MCF 10A (cell line): ENCODE results near the gene ELL. TPM values are rescaled to one million over a fixed set of nuclear protein-coding genes. Genes with fewer than 3 reads are reported as not detected.
"Not testable (repeated sequence)": the region's sequence is repeated elsewhere in the genome, so short reads cannot be mapped to it uniquely, and the experiment has no call there.

Experiments used
- BruUV-seq: library from RNA; stranded (reverse); fragments of 400-500 nt; replicated peaks from 2 replicates; lab custom pipeline; 2021; lab: Mats Ljungman, UMichigan
- CTCF ChIA-PET: fragments of 300-600 bp; sonication (Branson Sonifier 250); formaldehyde crosslinking; extraction: SDS; loops from one replicate; lab custom pipeline; 2021; ENCODE audit warnings: antibody characterized with exemption, inconsistent platforms; lab: Yijun Ruan, JAX
- POLR2A ChIA-PET: fragments of 300-600, 350-650 bp; sonication (Branson Sonifier 250); formaldehyde crosslinking; extraction: SDS; loops from one replicate; lab custom pipeline; 2020; ENCODE audit warnings: antibody characterized with exemption, inconsistent platforms; lab: Yijun Ruan, JAX
- DNase-seq: peaks from one replicate; pipeline ENCODE4 v3.0.0-alpha.2; 2018; ENCODE audit not compliant: unreplicated experiment
- H3K27ac Mint-ChIP-seq: one replicate; pipeline ENCODE4 v1.8.0; 2022; ENCODE audit warnings: mild to moderate bottlenecking, low read depth, mixed read lengths; ENCODE audit not compliant: unreplicated experiment
- H3K27me3 Mint-ChIP-seq: one replicate; pipeline ENCODE4 v1.8.0; 2022; ENCODE audit warnings: mixed read lengths; ENCODE audit not compliant: insufficient read depth, unreplicated experiment
- H3K36me3 Mint-ChIP-seq: one replicate; pipeline ENCODE4 v1.8.0; 2022; ENCODE audit warnings: mild to moderate bottlenecking, moderate library complexity, mixed read lengths; ENCODE audit not compliant: insufficient read depth, unreplicated experiment
- H3K4me1 Mint-ChIP-seq: one replicate; pipeline ENCODE4 v1.8.0; 2022; ENCODE audit warnings: mixed read lengths; ENCODE audit not compliant: insufficient read depth, unreplicated experiment
- H3K4me3 Mint-ChIP-seq: one replicate; pipeline ENCODE4 v1.8.0; 2022; ENCODE audit warnings: mild to moderate bottlenecking, moderate library complexity, mixed read lengths; ENCODE audit not compliant: unreplicated experiment
- H3K9me3 Mint-ChIP-seq: one replicate; pipeline ENCODE4 v1.8.0; 2022; ENCODE audit warnings: mixed read lengths; ENCODE audit not compliant: unreplicated experiment
- CTCF ChIP-seq: fragments of 200-600 bp; IDR thresholded peaks from one replicate; pipeline ENCODE4 v1.8.0; 2022; ENCODE audit warnings: antibody characterized with exemption, mild to moderate bottlenecking; ENCODE audit not compliant: unreplicated experiment
- intact Hi-C: fragments of 100-400 bp; cut with micrococcal nuclease; formaldehyde crosslinking; loops from 2 replicates; pipeline ENCODE4 v1.14.1; 2022
- total RNA-seq: library from RNA; stranded (reverse); gene quantifications from 2 replicates; pipeline ENCODE4 v1.2.3, GENCODE V29; 2022

Gene ELL
- total RNA-seq, 1 experiment from 2014 or later: 22.4 TPM

GRCh38 chr19:18523841-18524240, 2.0 kb upstream of the ELL start:
- ChIA-PET POLR2A (interaction anchor here (0.6 to 4.6 kb wide), 4 partner anchors 8 to 242 kb away, joined by 3 to 63 read pairs (median 5); partner anchors contain the start of genes JUND and UBA52), CTCF (interaction anchor here (0.6 to 0.8 kb wide), 2 partner anchors 39 to 284 kb away, joined by 3 read pairs; no protein-coding TSS in a partner anchor)
- Mint-ChIP-seq H3K9me3 (no peaks in the 10 kb centered on the region), H3K36me3 (no peaks in the 10 kb centered on the region), H3K4me1 (peaks cover 15% of the 10 kb centered on the region), H3K27ac (no peak overlapping the region), H3K27me3 (no peaks in the 10 kb centered on the region), H3K4me3 (no peak overlapping the region)
- TF ChIP-seq CTCF: no peak
- intact Hi-C loops: loop anchor here (5.0 kb wide), 2 partner anchors 37 to 72 kb away; no protein-coding TSS in a partner anchor
- no peak for DNase-seq
- no TSS peak for BruUV-seq

- POLR2A ChIA-PET: interaction anchor here (0.6 to 6.0 kb wide), 11 partner anchors 9 to 243 kb away, joined by 3 to 71 read pairs (median 13); partner anchors contain the start of genes FKBP8, JUND, KXD1 and REX1BD
- H3K4me1 Mint-ChIP-seq: peaks cover 15% of the 10 kb centered on the region
- BruUV-seq: TSS peak; percentile 34
- not testable (repeated sequence) for H3K27me3 Mint-ChIP-seq, H3K36me3 Mint-ChIP-seq, H3K9me3 Mint-ChIP-seq, DNase-seq
- CTCF ChIA-PET: interaction anchor here (1.3 to 4.9 kb wide), 4 partner anchors 49 to 64 kb away, joined by 3 to 24 read pairs (median 7); partner anchors contain the start of genes REX1BD and UBA52
- peak overlapping the region; percentile 83 for H3K27ac Mint-ChIP-seq
- peak overlapping the region; percentile 89 for H3K4me3 Mint-ChIP-seq
- intact Hi-C loops: loop anchor here (1.0 to 5.0 kb wide), 5 partner anchors 34 to 71 kb away; partner anchors contain the start of genes KXD1, REX1BD and UBA52
Measured at GRCh38 chr19:18522862-18523440, 1.1 kb upstream of the ELL start.

GRCh38 chr19:18522124-18522861, 423 bp upstream of the ELL start:
- no TSS peak for BruUV-seq
- Mint-ChIP-seq H3K27me3 (no peaks in the 10 kb centered on the region), H3K36me3 (no peaks in the 10 kb centered on the region), H3K27ac (peak overlapping the region; percentile 83), H3K9me3 (no peaks in the 10 kb centered on the region), H3K4me3 (peak overlapping the region; percentile 89), H3K4me1 (peaks cover 15% of the 10 kb centered on the region)
- peak; percentile 100 for DNase-seq
- intact Hi-C loops: loop anchor here (1.0 to 5.0 kb wide), 5 partner anchors 35 to 70 kb away; partner anchors contain the start of genes KXD1, REX1BD and UBA52
- POLR2A ChIA-PET: interaction anchor here (0.6 to 6.0 kb wide), 14 partner anchors 10 to 590 kb away, joined by 3 to 71 read pairs (median 6); partner anchors contain the start of genes CCDC124, COPE, DDX49 and FKBP8
- CTCF ChIA-PET: interaction anchor here (0.6 to 4.9 kb wide), 7 partner anchors 50 to 172 kb away, joined by 3 to 24 read pairs (median 3); partner anchors contain the start of genes REX1BD and UBA52
- no peak for TF ChIP-seq CTCF

- ChIA-PET CTCF (interaction anchor here (0.6 to 4.9 kb wide), 21 partner anchors 11 to 950 kb away, joined by 3 to 24 read pairs (median 4); partner anchors contain the start of gene FKBP8), POLR2A (interaction anchor here (0.5 to 6.0 kb wide), 22 partner anchors 9 to 398 kb away, joined by 3 to 71 read pairs (median 6); partner anchors contain the start of genes COPE, DDX49, FKBP8 and GDF15)
- intact Hi-C loops: loop anchor here (1.0 to 5.0 kb wide), 3 partner anchors 34 to 69 kb away; no protein-coding TSS in a partner anchor
- H3K4me1 Mint-ChIP-seq: peaks cover 13% of the 10 kb centered on the region
- H3K27me3 Mint-ChIP-seq: no peaks in the 10 kb centered on the region
- peak overlapping the region; percentile 83 for H3K27ac Mint-ChIP-seq
- TSS peak; percentile 84 for BruUV-seq
- peak overlapping the region; percentile 89 for H3K4me3 Mint-ChIP-seq
- no peaks in the 10 kb centered on the region for H3K9me3 Mint-ChIP-seq
- H3K36me3 Mint-ChIP-seq: no peaks in the 10 kb centered on the region
- TF ChIP-seq CTCF: no peak
- DNase-seq: peak; percentile 28
Measured at GRCh38 chr19:18520848-18521691, 800 bp downstream of the ELL start.
